Fibroblast of the aortic adventitia (primary cell): Measurements from ENCODE around the gene CCNT1. TPM values are rescaled to one million over a fixed set of nuclear protein-coding genes. Genes with fewer than 3 reads are reported as not detected.

Experiments
- DNase-seq: peaks from one replicate; pipeline ENCODE4 v3.0.0-alpha.2; 2010; ENCODE audit warnings: low read depth
- H3K4me3 ChIP-seq: 2 replicates; pipeline ENCODE4 v1.5.1; 2011; ENCODE audit warnings: low read depth, mild to moderate bottlenecking, control low read depth, low read length, moderate library complexity
- CTCF ChIP-seq: IDR thresholded peaks from 2 replicates; pipeline ENCODE4 v1.5.1; 2011; ENCODE audit warnings: mild to moderate bottlenecking, low read length, control low read depth, inconsistent platforms; ENCODE audit not compliant: insufficient read depth
- total RNA-seq: library from RNA; depleted of rRNA; stranded (reverse); fragments of >200 nt; gene quantifications from 2 replicates; pipeline ENCODE4 v1.2.3, GENCODE V29; 2012; ENCODE audit warnings: low replicate concordance

CCNT1 gene
- total RNA-seq, 1 donor, result 34.3 TPM

GRCh38 chr12:48693572-48693971 is 22.9 kb downstream of the CCNT1 start:
- no peak for TF ChIP-seq CTCF
- H3K4me3 ChIP-seq, result no peak overlapping the region
- DNase-seq, result no peak

- TF ChIP-seq CTCF, result no peak
- no peak overlapping the region for H3K4me3 ChIP-seq
- DNase-seq, result no peak
These were observed 24.6 kb downstream of the CCNT1 start for GRCh38 chr12:48691826-48692487.

- no peak for TF ChIP-seq CTCF
- H3K4me3 ChIP-seq, result no peak overlapping the region
- DNase-seq, result no peak
These were observed 25.5 kb downstream of the CCNT1 start for GRCh38 chr12:48690990-48691389.

GRCh38 chr12:48690436-48690835 is 26.1 kb downstream of the CCNT1 start:
- TF ChIP-seq CTCF, result no peak
- no peak overlapping the region for H3K4me3 ChIP-seq
- DNase-seq, result no peak

GRCh38 chr12:48688836-48689235 is 27.7 kb downstream of the CCNT1 start:
- H3K4me3 ChIP-seq, result no peak overlapping the region
- TF ChIP-seq CTCF, result no peak
- DNase-seq, result no peak

- no peak overlapping the region for H3K4me3 ChIP-seq
- no peak for DNase-seq
- no peak for TF ChIP-seq CTCF
These were observed 28.9 kb downstream of the CCNT1 start for GRCh38 chr12:48687592-48687991.

- H3K4me3 ChIP-seq, result no peak overlapping the region
- no peak for DNase-seq
- TF ChIP-seq CTCF, result no peak
These were observed 29.7 kb downstream of the CCNT1 start for GRCh38 chr12:48686615-48687334.
